DMS53 treated with DMSO at 0.1 percent for 48 hours (cell line): ENCODE results near the gene LRFN2.

ENCODE experiments used
- DNase-seq: peaks from one replicate; lab custom pipeline; 2025; ENCODE audit not compliant: unreplicated experiment; lab: John Stamatoyannopoulos, UW

The LRFN2 gene

GRCh38 chr6:40353197-40353966 lies 233.8 kb downstream of the LRFN2 start:
- DNase-seq: no peak

GRCh38 chr6:40352527-40353170 lies 234.5 kb downstream of the LRFN2 start:
- no peak for DNase-seq

- DNase-seq: no peak
These were observed 235.2 kb downstream of the LRFN2 start for GRCh38 chr6:40352006-40352405.

DNA sequence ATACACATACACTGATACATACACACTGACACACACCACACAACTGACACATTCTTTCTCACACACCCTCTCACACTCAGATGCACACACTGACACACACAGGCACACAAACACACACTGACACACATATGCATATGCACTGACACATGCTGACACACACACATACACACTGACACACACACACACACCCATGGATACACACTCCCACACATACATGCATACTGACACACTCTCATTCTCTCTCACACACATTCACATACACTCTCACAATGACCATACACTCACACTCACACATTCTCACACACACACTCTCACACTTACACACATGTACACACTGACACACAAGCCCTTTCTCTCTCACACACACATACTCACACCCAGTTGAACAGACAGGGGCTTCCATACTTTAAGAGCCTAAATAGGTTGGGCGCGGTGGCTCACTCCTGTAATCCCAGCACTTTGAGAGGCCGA lies 236.4 kb downstream of the LRFN2 start:
- DNase-seq: no peak

DNA sequence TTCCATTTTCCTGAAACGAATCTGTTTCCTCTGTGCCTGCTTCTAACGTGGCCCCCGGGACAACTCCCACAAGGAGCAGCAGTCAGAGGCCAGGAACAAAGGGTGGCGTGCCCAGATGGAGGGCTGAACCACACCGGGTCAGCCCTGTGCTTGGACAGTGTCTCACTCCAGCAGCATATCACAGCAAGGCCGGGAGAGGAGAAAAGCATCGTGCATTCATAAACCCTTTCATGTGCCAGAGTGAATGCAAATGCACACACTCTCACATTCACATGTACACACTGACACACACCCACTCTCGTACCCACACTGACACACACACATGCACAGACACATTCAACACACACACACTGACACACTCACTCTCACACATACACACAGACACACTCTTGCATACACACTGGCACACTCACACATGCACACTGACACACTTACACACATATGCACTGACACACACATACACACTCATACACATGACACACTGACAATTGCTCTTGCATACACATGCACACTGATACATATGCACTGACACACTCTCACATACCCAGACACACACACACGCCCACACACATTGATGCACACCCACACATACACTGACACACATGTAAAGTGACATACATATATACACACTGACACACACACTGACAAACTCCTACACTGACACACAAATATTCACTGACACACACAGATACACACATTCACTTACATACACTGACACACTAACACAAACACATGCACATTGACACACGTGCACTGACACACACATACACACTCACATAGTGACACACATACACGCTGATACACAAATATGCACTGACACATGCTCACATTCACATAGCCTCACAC lies 237.0 kb downstream of the LRFN2 start:
- DNase-seq: no peak

GRCh38 chr6:40349123-40349900 lies 237.9 kb downstream of the LRFN2 start:
- no peak for DNase-seq

DNA sequence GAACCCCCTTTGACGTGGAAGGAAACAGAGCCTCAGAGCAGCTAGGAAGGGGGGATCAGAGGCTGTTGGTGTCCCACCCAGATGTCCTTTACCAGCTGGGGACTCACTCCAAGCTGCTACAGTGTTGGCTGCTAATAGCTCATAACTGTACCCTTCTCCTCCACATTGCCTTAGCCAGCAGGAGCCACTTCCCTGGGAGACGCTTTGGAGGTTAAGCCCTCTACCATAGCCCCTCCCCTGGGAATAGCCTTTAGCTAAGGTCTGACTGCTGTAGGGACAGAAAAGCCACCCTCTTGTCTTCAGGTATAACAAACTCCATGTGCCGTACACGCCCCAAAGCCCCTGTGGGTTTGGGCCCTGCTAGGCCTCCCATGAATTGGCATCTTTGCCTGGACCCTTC lies 238.6 kb downstream of the LRFN2 start:
- DNase-seq: no peak

- no peak for DNase-seq
These were observed 239.6 kb downstream of the LRFN2 start for GRCh38 chr6:40347571-40348011.

DNA sequence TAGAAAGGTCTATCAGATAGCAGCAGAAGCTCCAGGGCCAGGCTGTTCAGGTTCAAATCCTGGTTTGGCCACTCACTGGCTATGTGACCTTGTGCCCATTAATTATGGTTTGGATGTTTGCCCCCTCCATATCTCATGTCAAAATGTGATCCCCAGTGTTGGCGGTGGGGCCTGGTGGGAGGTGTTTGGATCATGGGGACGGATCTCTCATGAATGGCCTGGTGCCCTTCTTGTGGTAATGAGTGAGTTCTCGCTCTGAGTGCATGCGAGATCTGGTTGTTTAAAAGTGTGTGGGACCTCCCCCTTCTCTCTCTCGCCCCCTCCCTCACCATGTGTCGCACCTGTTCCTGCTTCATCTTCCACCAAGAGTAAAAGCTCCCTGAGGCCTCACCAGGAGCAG lies 240.9 kb downstream of the LRFN2 start:
- no peak for DNase-seq

- no peak for DNase-seq
These were observed 242.5 kb downstream of the LRFN2 start for GRCh38 chr6:40344566-40345167.

- no peak for DNase-seq
These were observed 243.1 kb downstream of the LRFN2 start for GRCh38 chr6:40343877-40344565.

GRCh38 chr6:40343318-40343876 lies 243.8 kb downstream of the LRFN2 start:
- DNase-seq: no peak

GRCh38 chr6:40342723-40343122 lies 244.4 kb downstream of the LRFN2 start:
- no peak for DNase-seq

DNA sequence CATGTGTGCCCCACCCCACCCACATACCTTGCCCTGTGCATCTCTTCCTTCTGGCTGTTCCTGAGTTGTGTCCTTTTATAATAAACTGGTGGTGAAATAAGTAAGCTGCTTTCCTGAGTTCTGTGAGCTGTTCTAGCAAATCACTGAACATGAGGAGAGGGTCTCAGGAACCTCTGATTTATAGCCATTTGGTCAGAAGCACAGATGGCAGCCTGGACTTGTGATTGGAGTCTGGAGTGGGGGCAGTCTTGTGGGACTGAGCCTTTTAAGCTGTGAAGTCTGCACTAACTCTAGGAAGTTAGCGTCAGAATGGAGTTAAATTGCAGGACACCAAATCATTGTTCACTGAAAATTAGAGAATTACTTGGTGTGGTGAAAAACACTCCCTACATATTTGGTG lies 245.4 kb downstream of the LRFN2 start:
- DNase-seq: no peak
